HG03064 (cell line): ENCODE results near the gene CBFB.

Source experiments
- ATAC-seq: cut with Tn5 transposase; IDR thresholded peaks from one replicate; pipeline ENCODE4 v1.9.1; 2021; ENCODE audit warnings: low read depth; ENCODE audit not compliant: unreplicated experiment

The CBFB gene

GRCh38 chr16:67016143-67016542, 12.8 kb upstream of the CBFB start:
- no peak for ATAC-seq

DNA sequence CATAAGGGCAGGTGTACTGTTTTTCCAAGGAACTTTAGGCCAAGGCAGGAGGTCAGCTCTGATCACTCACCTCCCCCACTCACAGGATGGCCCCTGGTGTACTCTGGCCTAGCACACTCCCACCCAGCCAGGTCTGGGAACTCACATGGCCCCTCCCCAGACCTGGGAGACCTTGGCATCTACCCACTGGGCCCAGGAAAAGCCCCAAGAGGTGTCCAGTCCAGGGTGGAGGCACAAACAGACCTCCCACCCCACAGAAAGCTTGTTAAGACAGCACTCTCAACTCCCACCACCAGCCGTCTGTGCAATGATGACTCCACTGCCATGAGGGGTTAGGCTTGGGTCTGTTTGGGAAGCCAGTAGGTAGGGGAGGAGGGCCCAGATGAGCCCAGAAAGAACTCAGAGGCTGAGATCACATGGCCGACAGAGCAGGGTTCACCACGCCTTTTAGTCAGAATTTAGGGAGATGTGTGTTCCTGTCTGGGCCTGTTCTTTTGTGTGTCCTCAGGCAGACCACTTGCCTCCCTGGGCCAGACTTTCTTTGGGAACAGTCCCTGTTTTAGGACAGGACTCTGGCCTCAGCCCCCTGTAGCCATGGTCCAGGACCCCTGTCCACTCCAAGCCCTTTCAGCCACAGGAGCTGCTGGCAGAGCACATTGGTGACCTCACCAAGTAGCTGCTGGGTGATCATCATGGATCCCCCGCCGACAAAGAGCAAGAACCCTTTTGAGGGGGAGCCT, 12.1 kb upstream of the CBFB start:
- ATAC-seq, result no peak

- ATAC-seq, result no peak
Measured at GRCh38 chr16:67017421-67017750, 11.6 kb upstream of the CBFB start.

DNA sequence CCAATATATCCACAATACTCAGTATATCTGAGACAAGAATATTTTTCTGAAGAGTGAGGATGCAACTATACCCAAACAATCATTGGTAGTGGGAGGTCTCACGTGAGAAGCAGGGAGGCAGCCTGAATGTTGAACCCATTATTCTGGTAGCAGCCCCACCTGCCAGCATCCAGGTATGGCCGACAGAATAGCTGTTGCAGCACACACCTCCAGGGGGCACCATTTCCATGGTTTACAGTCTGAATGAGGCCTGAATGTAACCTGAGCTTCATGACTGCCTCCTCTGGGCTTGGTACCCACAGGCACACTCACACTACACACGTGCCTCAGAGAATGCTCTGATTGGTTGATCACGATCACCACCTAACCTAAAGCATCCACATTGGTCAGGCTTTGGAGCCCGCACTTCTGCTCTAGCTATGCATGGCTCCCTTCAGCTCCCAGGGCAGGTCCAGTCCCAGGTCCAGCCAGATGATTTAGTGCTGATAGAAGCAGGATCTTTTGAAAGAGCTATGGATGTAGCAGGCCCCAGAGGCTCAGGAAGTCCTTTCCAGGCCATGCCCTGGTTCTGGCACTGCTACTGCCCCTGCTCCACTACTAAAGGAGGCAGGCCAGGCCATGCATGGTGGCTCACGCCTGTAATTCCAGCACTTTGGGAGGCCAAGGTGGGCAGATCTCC, 11.0 kb upstream of the CBFB start:
- no peak for ATAC-seq

GRCh38 chr16:67019171-67019570, 9.8 kb upstream of the CBFB start:
- ATAC-seq, result no peak

GRCh38 chr16:67021321-67021720, 7.6 kb upstream of the CBFB start:
- ATAC-seq, result no peak

DNA sequence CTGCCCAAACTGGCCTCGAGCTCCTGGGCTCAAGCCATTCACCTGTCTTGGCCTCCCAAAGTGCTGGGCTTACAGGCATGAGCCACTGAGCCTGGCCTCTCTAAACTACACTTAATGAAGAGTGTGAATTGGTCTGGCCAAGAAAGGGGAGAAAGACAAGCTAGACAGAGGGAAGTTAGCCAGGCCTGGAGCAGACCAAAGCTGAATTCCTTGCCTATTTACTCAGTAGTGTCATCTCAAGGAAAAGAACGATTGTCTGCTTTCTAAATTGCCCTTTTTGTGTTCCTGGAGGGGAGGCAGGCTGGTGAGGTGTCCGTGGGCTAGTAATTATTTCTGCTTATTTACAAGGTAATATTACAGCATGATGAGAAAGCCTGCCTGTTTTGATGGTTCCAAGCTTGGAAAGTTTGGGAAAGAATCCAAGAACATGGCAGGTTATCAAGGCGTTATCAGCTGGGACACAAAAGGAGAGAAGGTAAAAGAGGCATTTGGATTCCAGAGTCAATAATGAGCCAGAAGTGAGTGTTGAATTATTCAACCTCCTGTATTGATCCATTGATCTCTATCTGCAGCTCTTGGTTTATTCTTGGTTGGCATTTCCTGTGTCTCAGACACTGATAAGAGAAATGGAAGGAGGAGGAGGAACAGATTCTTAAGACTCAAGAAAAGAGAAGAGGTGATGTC, 6.3 kb upstream of the CBFB start:
- ATAC-seq, result no peak

DNA sequence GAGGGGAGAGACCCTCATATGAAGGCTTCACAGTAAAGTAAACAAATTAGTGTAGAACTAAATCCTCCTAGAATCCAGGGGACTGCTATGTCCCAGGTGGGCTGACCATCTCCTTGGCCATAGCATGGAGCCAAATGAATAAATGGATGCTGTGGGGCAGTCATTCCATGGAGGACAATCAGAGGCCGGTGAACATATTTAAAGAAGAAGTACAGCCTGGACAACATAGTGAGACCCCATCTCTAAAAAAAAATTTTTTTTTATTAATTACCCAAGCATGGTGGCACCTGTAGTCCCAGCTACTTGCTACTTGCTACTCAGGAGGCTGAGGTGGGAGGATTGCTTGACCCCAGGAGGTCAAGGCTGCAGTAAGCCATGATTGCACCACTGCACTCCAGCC, 5.3 kb upstream of the CBFB start:
- ATAC-seq, result no peak

DNA sequence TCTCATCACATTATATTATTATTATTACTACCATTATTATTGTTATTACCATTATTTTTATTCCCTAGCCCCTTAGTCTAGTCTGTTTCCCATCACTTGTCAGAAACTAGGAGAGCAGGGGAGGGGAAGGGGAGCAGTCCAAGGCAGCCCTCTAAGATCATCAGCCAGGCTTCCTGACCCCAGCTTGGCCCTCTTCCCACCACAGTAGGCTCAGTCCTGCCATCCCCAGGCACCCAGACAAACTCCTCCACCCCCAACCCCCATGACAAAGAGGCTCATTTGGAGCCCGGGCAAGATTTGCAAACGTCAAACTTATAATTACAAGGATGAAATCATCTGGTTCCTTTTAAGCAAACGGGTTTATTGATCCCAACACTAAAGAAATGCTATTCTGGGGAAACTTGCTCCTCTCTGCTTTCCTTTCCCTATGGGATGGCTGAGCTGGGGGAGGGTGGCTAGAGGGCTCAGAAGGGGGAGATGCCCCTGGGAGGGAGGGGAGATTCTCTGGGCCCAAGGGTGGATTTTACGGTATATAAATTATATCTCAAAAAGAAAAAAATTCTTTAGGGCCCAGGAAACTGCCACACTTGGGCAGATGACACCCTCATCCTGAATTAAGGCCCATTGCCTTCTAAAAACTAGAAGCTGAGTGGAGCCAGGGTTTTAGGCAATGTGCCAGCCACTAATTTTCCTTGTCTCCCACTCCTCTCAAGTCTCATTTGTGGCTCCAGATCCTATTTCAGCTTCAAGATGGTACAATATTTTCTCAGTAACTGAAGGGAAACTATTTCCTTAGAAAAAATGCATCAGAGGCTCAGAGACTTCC, 4.4 kb upstream of the CBFB start:
- no peak for ATAC-seq

GRCh38 chr16:67025210-67025550, 3.8 kb upstream of the CBFB start:
- no peak for ATAC-seq

DNA sequence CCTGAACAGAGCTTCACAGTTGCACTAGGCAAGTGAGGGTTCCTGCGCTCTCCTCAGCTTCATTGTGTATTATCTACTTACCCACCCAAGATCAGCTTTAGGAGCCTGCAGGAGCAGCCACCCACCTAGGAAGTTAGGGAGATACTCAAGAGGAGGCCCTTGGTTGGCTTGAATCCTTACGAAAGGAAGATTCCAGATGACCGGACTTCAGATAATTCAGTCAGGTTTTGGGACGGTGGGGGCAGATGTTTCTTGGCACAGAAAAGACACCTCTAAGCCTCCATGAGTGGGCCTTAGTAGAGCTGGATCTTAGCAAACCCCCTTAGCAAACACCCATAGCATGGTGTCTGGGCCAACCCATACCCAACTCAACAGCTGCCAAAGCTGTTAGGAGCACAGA, 2.4 kb upstream of the CBFB start:
- no peak for ATAC-seq

GRCh38 chr16:67027046-67027445, 1.9 kb upstream of the CBFB start:
- ATAC-seq, result no peak

DNA sequence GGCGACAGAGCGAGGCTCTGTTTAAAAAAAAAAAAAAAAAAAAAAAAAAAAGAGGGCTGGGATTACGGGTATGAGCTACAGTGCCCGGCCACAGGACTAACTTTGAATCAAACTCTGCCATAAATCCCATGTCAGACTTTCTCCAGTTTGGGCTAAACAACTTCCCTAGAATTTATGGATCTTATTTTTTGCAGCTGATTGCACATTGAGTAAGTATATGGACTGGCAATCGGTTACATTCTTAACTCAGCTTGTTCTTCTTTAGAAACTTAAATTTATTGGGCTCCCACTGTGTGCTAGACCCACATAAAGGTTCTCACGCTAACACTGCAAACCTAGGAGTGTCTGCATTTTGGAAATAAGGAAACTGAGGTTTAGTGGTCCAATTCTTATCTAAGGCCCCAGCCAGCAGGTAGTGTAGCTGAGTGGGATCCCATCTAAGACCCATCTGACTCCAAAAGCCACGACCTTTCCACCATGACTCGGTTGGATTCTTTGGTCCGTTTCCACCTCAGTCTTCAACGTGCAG, 718 bp upstream of the CBFB start:
- ATAC-seq, result no peak

DNA sequence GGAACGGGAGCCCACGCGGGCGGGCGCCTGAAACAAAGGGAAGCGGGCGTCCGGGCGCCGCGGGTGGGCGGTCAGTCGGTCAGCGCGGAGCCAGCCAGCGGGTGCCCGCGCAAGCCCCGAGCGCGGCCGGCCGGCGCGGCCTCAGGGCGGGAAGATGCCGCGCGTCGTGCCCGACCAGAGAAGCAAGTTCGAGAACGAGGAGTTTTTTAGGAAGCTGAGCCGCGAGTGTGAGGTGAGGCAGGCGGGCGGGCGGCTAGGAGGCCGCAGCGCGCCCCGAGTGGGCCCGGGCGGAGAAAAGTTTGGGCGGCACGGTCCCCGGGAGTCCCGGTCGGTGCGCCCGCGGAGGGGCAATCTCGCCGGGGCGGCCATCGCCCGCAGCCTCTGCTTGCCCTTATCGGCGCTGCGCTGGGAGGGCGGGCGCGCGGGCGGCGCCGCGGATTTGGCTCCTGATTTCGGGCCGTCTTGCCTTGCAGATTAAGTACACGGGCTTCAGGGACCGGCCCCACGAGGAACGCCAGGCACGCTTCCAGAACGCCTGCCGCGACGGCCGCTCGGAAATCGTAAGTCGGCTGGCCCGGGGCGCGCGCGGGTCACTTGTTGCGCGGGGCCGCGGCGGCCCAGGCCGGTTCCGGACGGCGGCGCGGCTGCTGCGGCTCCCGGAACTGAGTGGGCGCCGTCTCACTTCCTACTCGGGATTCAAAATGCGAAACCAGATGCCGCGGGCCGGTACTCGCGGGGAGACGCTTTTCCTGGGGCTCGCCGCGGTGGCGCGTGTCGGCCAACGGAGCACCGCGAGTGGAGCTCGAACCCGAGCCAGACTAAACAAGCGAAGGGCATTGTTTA, 526 bp downstream of the CBFB start:
- peak; percentile 37 for ATAC-seq

GRCh38 chr16:67030221-67030962, 1.4 kb downstream of the CBFB start:
- no peak for ATAC-seq

- no peak for ATAC-seq
Measured at GRCh38 chr16:67034487-67034886, 5.5 kb downstream of the CBFB start.

GRCh38 chr16:67035364-67035763, 6.4 kb downstream of the CBFB start:
- no peak for ATAC-seq

- ATAC-seq, result no peak
Measured at GRCh38 chr16:67036323-67036741, 7.4 kb downstream of the CBFB start.

GRCh38 chr16:67039260-67040020, 10.5 kb downstream of the CBFB start:
- no peak for ATAC-seq
